ENCODE results near the gene ATP2B2.

Gene ATP2B2

DNA sequence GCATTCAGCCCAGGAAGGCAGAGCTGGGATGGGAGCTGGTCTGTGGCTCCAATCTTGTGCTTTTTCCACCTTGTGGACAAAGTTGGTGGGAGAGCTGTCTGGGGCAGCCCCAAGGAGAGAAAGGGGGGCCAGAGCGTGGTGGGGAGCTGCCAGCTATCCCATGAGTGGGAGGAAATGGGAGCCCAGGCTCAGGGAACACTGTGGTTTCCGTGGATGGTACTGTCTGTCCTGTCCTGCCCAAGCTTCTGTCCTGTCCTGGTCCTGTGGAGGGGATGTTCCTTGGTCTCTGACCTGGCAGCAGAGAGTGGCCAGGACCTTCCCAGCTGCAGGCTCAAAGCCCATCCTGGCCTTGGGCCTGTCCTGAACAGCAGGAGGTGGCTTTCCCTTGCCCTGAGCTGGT, 111.9 kb downstream of the ATP2B2 start:
- H3K27ac ChIP-seq = no peak overlapping the region
- H3K9me3 ChIP-seq = no peaks in the 10 kb centered on the region
- H3K4me3 ChIP-seq (ENCODE audit: low read depth in 1 of 2, low read length in 1 of 2) = no peak overlapping the region
- no peaks in the 10 kb centered on the region for H3K27me3 ChIP-seq
- TF ChIP-seq, protein P1, sequence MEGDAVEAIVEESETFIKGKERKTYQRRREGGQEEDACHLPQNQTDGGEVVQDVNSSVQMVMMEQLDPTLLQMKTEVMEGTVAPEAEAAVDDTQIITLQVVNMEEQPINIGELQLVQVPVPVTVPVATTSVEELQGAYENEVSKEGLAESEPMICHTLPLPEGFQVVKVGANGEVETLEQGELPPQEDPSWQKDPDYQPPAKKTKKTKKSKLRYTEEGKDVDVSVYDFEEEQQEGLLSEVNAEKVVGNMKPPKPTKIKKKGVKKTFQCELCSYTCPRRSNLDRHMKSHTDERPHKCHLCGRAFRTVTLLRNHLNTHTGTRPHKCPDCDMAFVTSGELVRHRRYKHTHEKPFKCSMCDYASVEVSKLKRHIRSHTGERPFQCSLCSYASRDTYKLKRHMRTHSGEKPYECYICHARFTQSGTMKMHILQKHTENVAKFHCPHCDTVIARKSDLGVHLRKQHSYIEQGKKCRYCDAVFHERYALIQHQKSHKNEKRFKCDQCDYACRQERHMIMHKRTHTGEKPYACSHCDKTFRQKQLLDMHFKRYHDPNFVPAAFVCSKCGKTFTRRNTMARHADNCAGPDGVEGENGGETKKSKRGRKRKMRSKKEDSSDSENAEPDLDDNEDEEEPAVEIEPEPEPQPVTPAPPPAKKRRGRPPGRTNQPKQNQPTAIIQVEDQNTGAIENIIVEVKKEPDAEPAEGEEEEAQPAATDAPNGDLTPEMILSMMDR (IDR thresholded peaks at IDR 0.05) = no peak
- no peaks in the 10 kb centered on the region for H3K4me1 ChIP-seq (ENCODE audit: control insufficient read depth in 1 of 2, insufficient read depth in 1 of 2, low read depth in 1 of 2, low read length in 1 of 2)
- no peaks in the 10 kb centered on the region for H3K36me3 ChIP-seq

DNA sequence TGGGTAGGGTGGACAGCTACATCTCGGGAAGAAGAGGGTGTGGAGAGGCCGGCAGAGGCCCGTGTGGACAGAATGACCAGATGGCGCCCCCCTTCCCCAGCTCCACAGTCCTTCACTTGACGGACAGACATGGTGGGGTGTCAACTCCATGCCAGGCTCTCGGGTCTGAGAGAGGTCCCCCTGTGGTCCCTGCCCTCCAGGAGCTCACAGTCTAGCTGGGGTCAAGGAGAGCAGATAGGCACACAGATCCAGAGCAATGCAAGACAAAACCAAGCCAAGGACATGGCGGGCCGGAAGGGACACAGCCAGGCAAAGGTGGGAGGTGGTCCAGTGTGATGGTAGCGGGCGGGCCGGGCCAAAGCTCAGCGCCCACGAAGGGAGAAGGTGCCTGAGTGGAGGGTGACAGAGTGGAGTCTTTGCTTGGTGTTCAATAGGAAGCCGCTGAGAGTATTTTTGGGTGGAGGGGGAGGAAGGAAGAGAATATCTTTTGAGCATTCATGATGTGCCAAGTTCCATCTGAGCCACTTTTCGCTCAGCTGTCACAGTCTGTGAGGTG, 112.4 kb downstream of the ATP2B2 start:
- Histone ChIP-seq H3K27me3 (no peaks in the 10 kb centered on the region), H3K9me3 (no peaks in the 10 kb centered on the region), H3K27ac (no peak overlapping the region), H3K4me1 (ENCODE audit: control insufficient read depth in 1 of 2, insufficient read depth in 1 of 2, low read depth in 1 of 2, low read length in 1 of 2) (no peaks in the 10 kb centered on the region), H3K4me3 (ENCODE audit: low read depth in 1 of 2, low read length in 1 of 2) (no peak overlapping the region), H3K36me3 (no peaks in the 10 kb centered on the region)
- TF ChIP-seq, protein P1 (IDR thresholded peaks at IDR 0.05) = no peak

- Histone ChIP-seq H3K4me1 (ENCODE audit: control insufficient read depth in 1 of 2, insufficient read depth in 1 of 2, low read depth in 1 of 2, low read length in 1 of 2) (no peaks in the 10 kb centered on the region), H3K36me3 (no peaks in the 10 kb centered on the region), H3K27ac (no peak overlapping the region), H3K27me3 (no peaks in the 10 kb centered on the region), H3K4me3 (ENCODE audit: low read depth in 1 of 2, low read length in 1 of 2) (no peak overlapping the region), H3K9me3 (no peaks in the 10 kb centered on the region)
- TF ChIP-seq, protein P1 (IDR thresholded peaks at IDR 0.05) = no peak
Measured at GRCh38 chr3:10392244-10392643, 113.1 kb downstream of the ATP2B2 start.

DNA sequence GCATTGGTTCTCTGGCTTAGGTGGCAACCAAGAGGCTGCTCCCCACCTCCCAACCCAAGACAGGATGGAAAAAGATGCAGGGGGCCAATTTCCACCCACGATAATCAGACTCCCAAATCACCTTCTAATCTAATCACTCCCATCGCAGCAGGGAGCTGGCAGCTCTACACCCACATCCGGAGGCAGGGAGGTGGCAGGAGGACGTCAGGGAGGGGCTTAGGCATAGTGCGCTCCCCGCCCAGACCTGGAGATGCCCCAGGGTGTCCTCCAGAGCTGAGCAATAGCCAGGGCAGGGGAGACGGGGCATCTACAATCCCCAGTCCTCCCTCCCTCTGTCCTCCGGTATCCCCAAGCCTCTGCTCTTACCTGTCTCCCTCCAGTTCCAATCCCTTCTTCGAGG, 114.0 kb downstream of the ATP2B2 start:
- TF ChIP-seq, protein P1 (IDR thresholded peaks at IDR 0.05) = no peak
- Histone ChIP-seq H3K4me1 (ENCODE audit: control insufficient read depth in 1 of 2, insufficient read depth in 1 of 2, low read depth in 1 of 2, low read length in 1 of 2) (no peaks in the 10 kb centered on the region), H3K36me3 (no peaks in the 10 kb centered on the region), H3K27ac (no peak overlapping the region), H3K27me3 (no peaks in the 10 kb centered on the region), H3K4me3 (ENCODE audit: low read depth in 1 of 2, low read length in 1 of 2) (no peak overlapping the region), H3K9me3 (no peaks in the 10 kb centered on the region)

DNA sequence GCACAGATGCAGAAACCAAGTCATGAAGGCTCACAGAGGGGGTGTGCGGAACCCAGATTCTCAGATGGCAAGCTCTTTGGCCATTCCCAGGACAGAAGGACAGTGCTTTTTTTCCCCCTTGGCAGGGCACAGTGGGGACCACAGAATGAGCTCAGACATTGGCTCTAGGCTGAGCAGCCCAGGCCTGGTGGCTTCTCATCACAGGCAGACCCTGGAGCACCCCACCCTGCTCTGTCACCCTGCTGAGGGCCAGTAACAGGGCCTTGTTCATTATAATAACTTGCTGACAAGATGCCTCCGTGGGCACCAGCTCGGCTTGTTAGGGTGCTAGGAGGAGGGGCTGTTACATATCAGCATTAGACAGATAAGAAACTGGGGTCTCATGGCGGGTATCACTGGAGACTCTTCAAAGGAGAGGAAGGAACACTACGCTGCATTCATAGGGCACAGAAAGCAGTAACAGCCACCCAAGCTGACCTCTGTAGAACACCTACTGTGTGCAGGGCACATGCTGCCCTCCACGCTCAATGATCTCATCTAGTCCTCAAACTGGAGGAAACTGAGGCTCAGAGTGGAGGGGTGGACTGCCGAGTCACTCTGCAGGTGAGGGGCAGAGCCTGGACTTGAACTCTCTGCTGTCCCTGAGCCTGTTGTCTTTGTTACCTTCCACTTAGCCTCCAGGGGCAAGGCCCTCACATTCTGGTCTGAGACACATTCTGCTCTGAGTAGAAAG, 114.6 kb downstream of the ATP2B2 start:
- H3K4me3 ChIP-seq (ENCODE audit: low read depth in 1 of 2, low read length in 1 of 2) = no peak overlapping the region
- TF ChIP-seq, protein P1 (IDR thresholded peaks at IDR 0.05) = no peak
- H3K4me1 ChIP-seq (ENCODE audit: control insufficient read depth in 1 of 2, insufficient read depth in 1 of 2, low read depth in 1 of 2, low read length in 1 of 2) = no peaks in the 10 kb centered on the region
- no peaks in the 10 kb centered on the region for H3K27me3 ChIP-seq
- no peak overlapping the region for H3K27ac ChIP-seq
- no peaks in the 10 kb centered on the region for H3K36me3 ChIP-seq
- no peaks in the 10 kb centered on the region for H3K9me3 ChIP-seq
